Measurements from ENCODE around the gene LSMEM2.
A peak's percentile ranks its signal among the peaks of the same experiment; 100 is the strongest.
"Not testable (repeated sequence)": the region's sequence is repeated elsewhere in the genome, so short reads cannot be mapped to it uniquely, and the experiment has no call there.

The LSMEM2 gene

GRCh38 chr3:50244813-50245212 is 34.1 kb upstream of the LSMEM2 start:
- DNase-seq (ENCODE audit: low read depth, low spot score); H3K4me3 ChIP-seq (ENCODE audit: low read length): not testable (repeated sequence)

GRCh38 chr3:50245251-50245745 is 33.6 kb upstream of the LSMEM2 start:
- no peak for DNase-seq (ENCODE audit: low read depth, low spot score)
- peak overlapping the region; percentile 60 for H3K4me3 ChIP-seq (ENCODE audit: low read length)

DNA sequence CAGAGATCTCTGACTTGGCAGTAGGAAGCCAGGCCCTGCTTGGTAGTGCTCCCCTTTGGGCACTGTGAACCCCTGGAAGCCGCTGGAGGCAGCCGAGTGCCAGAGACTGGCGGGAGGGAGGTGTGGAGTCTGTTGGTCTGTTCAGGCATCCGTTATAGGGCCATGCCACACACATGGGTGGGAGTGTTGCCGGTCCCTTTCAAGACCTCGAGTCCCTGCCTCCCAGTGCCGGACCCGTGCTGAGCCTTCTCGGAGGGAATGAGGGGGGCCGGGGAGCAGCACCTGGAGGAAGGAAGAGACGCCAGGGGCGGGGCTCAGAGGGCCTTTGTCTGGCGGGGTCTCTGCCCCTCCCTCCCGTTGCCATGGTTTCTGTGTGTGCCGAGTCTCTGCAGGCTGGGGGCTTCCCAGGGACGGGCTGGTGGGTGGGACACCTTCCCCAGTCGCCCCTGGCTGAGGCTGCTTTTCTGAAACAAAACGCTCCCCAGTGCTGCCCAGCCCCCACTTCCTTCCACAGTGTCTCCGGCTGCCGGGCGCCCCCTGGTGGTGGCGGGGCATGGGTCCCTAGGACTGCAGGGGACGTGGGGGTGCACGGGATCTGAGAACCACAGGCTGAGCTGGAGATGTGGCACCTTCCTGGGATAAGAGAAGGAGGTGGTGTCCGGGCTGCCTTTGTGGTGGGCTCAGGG is 32.9 kb upstream of the LSMEM2 start:
- DNase-seq (ENCODE audit: low read depth, low spot score): peak; percentile 74
- H3K4me3 ChIP-seq (ENCODE audit: low read length): peak overlapping the region; percentile 60

GRCh38 chr3:50246517-50246954 is 32.4 kb upstream of the LSMEM2 start:
- H3K4me3 ChIP-seq (ENCODE audit: low read length): peak overlapping the region; percentile 60

GRCh38 chr3:50248387-50248786 is 30.5 kb upstream of the LSMEM2 start:
- no peak overlapping the region for H3K4me3 ChIP-seq (ENCODE audit: low read length)
- DNase-seq (ENCODE audit: low read depth, low spot score): no peak

More at GRCh38 chr3:50246517-50246954, 32.4 kb upstream of the LSMEM2 start:
- peak; percentile 87 for DNase-seq (ENCODE audit: low read depth, low spot score)

DNA sequence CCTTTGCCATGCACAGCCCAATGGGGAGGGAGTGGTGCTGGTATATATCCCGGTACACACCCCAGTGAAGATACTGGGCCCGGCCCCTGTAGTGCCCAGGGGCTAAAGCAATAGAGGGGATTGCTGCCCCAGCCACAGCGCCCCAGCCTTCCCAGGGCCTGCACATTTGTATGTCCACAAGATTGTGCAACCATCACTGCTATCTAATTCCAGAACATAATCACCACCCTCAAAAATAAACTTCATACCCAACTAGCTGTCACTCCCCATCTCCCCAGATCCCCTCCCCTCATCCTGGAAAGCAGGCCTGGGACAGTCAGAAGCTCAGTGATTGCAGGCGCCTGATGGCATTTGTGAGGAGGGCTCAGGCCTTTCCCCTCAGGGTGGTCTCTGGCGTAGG is 29.4 kb upstream of the LSMEM2 start:
- no peak overlapping the region for H3K4me3 ChIP-seq (ENCODE audit: low read length)
- DNase-seq (ENCODE audit: low read depth, low spot score): no peak

DNA sequence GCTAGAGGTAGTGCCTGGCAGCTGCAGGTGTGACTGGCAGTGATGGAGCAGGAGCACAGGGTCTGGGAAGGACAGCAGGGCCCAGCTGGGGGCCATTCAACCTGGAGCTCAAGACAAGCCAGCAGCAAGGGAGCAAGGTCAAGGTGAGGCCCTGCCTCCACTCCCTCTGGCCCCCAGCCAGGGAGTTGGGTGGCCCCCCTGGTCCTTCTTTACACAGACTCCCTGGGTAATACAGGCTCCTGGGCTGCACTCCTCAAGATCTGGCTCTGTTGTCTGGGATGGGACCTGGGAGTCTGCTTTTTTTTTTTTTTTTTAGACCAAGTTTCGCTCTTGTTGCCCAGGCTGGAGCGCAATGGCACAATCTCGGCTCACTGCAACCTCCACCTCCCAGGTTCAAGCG is 28.4 kb upstream of the LSMEM2 start:
- DNase-seq (ENCODE audit: low read depth, low spot score): no peak
- H3K4me3 ChIP-seq (ENCODE audit: low read length): no peak overlapping the region

DNA sequence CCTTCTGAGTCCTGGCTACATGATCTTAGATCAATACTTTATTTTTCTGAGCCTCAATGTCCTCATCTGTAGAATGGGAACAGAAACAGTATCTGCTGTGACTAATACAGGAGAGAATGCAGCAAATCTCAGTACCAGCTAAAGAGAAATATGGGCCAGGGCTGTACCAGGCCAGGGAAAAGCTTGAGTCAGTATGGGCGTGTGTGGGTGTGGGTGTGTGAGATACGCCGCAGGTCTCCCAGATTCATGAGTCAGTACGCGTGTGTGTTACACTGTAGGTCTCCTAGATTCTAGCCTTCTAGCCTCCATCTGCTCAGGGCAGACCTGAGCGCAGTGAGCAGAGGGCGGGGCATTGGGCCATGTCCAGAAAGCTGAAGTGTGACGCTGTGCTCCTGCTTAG is 27.7 kb upstream of the LSMEM2 start:
- H3K4me3 ChIP-seq (ENCODE audit: low read length): no peak overlapping the region
- no peak for DNase-seq (ENCODE audit: low read depth, low spot score)

DNA sequence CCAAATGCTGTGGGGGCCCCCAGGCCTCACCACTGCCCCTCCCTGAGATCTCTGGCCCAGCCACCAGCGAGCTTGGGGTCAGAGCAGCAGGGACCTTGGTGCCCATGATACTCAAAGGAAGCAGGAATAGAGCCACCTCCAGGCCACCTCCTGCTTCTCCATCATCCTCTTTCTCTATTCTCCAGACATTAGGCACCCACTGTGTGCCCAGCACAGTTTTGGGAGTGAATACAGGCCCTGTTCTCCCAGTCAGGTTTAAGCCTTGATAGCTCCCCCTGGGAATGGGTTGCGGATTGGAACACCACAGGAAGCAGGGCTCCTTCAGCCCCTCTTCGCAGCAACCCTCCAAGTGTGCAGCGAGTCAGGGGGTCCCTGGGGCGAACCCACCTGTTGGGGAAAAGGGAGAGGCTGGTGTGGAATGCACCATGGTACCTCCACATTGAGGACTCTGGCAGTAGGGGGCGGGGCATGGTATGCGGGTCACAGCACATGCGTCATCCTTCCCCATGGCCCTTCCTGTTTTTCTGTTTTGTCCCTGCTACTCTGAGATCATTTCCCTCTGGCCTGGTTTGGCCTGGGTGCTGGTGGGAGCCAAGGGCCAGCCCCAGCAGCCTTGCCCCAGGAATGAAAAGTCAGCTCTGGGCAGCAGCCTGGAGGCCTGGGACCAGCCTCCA is 24.2 kb upstream of the LSMEM2 start:
- DNase-seq (ENCODE audit: low read depth, low spot score): no peak
- H3K4me3 ChIP-seq (ENCODE audit: low read length): no peak overlapping the region

DNA sequence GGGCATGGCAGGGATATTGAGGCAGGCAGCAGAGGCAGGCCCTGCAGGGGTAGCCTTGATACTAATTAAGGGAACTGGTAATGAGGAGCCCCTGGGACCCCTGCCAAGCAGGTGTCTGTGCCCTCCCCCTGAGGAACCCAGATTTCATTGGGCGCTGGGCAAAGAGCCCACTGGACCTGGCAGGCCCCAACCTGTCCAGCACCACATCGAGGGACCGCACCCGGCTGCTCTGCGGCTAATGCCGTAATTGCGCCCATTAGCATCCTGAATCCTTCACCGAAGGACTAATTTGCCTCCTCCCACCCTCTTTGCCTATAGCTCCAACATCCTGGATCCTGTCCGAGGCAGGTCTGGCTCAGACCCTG is 23.7 kb upstream of the LSMEM2 start:
- H3K4me3 ChIP-seq (ENCODE audit: low read length): no peak overlapping the region
- no peak for DNase-seq (ENCODE audit: low read depth, low spot score)

- no peak for DNase-seq (ENCODE audit: low read depth, low spot score)
- no peak overlapping the region for H3K4me3 ChIP-seq (ENCODE audit: low read length)
These were observed 21.7 kb upstream of the LSMEM2 start for GRCh38 chr3:50256978-50257890.

- H3K4me3 ChIP-seq (ENCODE audit: low read length): no peak overlapping the region
- no peak for DNase-seq (ENCODE audit: low read depth, low spot score)
These were observed 20.7 kb upstream of the LSMEM2 start for GRCh38 chr3:50258029-50258680.

DNA sequence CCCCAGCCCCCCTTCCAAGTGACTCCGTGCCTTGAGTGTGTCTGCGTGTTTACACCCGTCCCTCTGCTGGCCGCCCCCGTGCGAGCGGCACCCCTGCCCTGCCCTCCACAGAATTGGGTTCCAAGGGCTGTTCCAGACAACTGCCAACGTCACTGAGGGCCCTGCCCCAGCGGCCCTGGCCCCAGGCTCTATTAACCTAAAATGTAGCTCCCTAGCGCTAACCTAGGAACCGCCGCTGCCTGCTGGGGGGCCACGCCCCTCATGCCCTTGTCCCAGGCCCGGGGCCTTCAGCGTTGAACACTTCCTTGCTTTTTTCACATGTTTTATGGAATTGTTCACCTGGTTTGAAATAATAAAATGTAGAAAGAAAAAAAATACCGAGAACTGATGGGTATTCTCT is 19.9 kb upstream of the LSMEM2 start:
- no peak overlapping the region for H3K4me3 ChIP-seq (ENCODE audit: low read length)
- DNase-seq (ENCODE audit: low read depth, low spot score): no peak

- peak overlapping the region; percentile 25 for H3K4me3 ChIP-seq (ENCODE audit: low read length)
- DNase-seq (ENCODE audit: low read depth, low spot score): no peak
These were observed 19.4 kb upstream of the LSMEM2 start for GRCh38 chr3:50259432-50260026.

DNA sequence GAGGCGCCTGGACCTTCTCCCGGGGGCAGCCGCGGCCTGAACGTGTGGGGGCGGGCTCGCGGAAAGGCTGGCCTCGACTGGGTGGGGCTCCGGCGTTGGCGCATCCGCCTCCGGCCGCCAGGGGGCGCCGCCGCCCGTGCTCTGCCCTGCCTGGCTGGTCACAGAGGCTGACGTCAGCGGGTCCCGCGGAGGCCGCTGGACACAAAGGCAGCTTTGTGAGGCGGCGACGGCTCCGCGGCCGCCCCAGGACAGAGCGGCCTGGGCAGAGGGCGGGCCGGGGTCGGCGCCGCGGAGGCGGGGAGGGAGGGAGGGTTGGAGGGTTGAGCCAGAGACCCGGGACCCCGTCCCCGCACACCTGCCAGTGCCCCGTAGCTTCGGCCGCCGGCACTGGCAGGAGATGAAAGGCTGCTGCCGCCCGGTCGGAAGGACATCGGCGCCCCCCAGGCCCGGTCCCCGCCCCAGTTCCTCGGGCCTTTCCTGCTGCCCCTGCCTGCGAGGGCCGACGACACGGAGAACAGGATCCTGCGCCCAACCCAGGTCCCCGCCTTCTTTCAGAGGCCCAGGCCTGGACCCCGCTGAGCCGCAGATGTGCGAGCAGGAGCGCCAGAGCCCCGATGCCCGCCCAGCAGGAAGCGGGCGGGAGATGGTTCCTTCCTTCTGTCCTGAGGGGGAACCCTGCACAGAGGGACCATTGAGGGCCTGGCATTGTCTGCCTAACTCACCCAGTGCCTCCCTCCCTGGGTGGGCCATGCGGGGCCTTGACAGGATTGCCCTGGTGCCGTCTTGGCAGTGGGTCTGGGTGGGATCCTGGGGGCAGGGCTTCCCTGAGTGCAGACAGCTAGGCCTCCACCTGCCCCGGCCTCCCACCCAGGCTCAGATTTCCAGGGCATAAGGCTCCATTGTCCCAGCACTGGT is 18.6 kb upstream of the LSMEM2 start:
- peak; percentile 41 for DNase-seq (ENCODE audit: low read depth, low spot score)
- peak overlapping the region; percentile 50 for H3K4me3 ChIP-seq (ENCODE audit: low read length)

GRCh38 chr3:50260942-50261441 is 17.9 kb upstream of the LSMEM2 start:
- DNase-seq (ENCODE audit: low read depth, low spot score): no peak
- peak overlapping the region; percentile 50; the same call in 1 of the 2 replicates for H3K4me3 ChIP-seq (ENCODE audit: low read length)

GRCh38 chr3:50261505-50261904 is 17.4 kb upstream of the LSMEM2 start:
- no peak overlapping the region for H3K4me3 ChIP-seq (ENCODE audit: low read length)
- DNase-seq (ENCODE audit: low read depth, low spot score): no peak

DNA sequence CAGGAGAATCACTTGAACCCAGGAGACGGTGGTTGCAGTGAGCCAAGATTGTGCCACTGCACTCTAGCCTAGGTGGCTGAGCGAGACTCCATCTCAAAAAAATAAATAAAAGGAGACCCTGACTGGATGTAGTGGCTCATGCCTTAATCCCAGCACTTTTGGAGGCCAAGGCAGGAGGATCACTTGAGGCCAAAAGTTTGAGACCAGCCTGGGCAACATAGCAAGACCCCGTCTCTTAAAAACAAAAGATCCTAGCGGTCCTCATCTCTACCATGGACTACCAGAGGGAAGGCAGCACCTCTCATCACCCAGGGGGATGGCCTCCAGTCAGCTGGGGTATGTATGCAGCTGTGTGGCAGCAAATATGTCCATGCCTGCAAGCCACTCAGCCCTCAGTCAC is 16.7 kb upstream of the LSMEM2 start:
- H3K4me3 ChIP-seq (ENCODE audit: low read length); DNase-seq (ENCODE audit: low read depth, low spot score): not testable (repeated sequence)

Data from Jurkat, Clone E6-1 (cell line).